ENCODE measurements around the gene PRSS1.
"Not testable (repeated sequence)": the region's sequence is repeated elsewhere in the genome, so short reads cannot be mapped to it uniquely, and the experiment has no call there.

DNA sequence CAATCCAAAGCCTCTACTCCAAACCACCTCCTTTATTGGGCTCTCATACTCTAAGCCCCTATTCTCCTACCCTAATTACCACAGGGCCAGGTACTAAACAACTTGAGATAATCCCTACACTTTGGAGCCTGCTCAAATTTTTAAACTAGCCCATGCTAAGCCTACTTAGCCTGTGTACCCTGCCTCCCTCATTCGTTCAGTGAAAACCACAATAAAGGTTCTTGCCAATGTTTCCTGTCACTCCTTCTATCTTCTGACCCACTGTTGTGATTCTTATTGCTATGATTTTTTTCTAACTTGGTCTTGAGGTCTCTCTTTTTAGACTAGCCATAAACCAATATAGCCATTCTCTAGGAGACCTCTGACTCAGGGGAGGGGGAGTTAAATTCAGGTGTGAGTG is 48.3 kb upstream of the PRSS1 start:
- TF ChIP-seq, protein P1, sequence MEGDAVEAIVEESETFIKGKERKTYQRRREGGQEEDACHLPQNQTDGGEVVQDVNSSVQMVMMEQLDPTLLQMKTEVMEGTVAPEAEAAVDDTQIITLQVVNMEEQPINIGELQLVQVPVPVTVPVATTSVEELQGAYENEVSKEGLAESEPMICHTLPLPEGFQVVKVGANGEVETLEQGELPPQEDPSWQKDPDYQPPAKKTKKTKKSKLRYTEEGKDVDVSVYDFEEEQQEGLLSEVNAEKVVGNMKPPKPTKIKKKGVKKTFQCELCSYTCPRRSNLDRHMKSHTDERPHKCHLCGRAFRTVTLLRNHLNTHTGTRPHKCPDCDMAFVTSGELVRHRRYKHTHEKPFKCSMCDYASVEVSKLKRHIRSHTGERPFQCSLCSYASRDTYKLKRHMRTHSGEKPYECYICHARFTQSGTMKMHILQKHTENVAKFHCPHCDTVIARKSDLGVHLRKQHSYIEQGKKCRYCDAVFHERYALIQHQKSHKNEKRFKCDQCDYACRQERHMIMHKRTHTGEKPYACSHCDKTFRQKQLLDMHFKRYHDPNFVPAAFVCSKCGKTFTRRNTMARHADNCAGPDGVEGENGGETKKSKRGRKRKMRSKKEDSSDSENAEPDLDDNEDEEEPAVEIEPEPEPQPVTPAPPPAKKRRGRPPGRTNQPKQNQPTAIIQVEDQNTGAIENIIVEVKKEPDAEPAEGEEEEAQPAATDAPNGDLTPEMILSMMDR (IDR thresholded peaks at IDR 0.05; ENCODE audit: borderline replicate concordance, extremely low read depth, low read length, poor library complexity, severe bottlenecking), result not testable (repeated sequence)
- not testable (repeated sequence) for TF ChIP-seq EZH2 (IDR thresholded peaks at IDR 0.05; ENCODE audit: borderline replicate concordance, low read depth, low read length, severe bottlenecking)
